Left lung (tissue), 10 donors: ENCODE measurements around the gene PCSK2. TPM values are rescaled to one million over a fixed set of nuclear protein-coding genes. Genes with fewer than 3 reads are reported as not detected.

Source experiments
- ATAC-seq: fragments of 200-7000 bp; cut with Tn5 transposase; one replicate; pipeline ENCODE4 v1.9.1; 2020; ENCODE audit warnings: moderate library complexity
- DNase-seq, 4 donors: peaks; one replicate each; pipeline ENCODE4 v3.0.0-alpha.2; 2013 to 2020
- H3K27ac ChIP-seq, 2 donors: fragments of 200-600 bp; sonication (generic) in 1 of 2; one replicate each; pipeline versions ENCODE4 v1.5.0 to v1.8.0; 2020 to 2021
- H3K27me3 ChIP-seq, 2 donors: fragments of 200-600 bp; sonication (generic) in 1 of 2; one replicate each; pipeline versions ENCODE4 v1.5.0 to v1.8.0; 2020 to 2021
- H3K36me3 ChIP-seq, 2 donors: fragments of 200-600 bp; sonication (generic) in 1 of 2; one replicate each; pipeline versions ENCODE4 v1.5.0 to v1.8.0; 2020 to 2021
- H3K4me1 ChIP-seq, 2 donors: fragments of 200-600 bp; one replicate each; pipeline ENCODE4 v1.8.0; 2021
- H3K4me3 ChIP-seq, 2 donors: fragments of 200-600 bp; sonication (generic) in 1 of 2; one replicate each; pipeline versions ENCODE4 v1.5.0 to v1.8.0; 2020 to 2021; ENCODE audit warnings: mild to moderate bottlenecking in 1 of 2
- H3K9me3 ChIP-seq, 2 donors: fragments of 200-600 bp; sonication (generic) in 1 of 2; one replicate each; pipeline versions ENCODE4 v1.5.0 to v1.8.0; 2020 to 2021
- CTCF ChIP-seq, 2 donors: fragments of 200-600 bp; sonication (generic) in 1 of 2; IDR thresholded peaks; one replicate each; pipeline versions ENCODE4 v1.5.0 to v1.8.0; 2021; ENCODE audit warnings: antibody characterized with exemption in 2 of 2
- intact Hi-C, 2 donors: fragments of 100-400 bp; cut with DNase I; formaldehyde crosslinking; loops; one replicate each; pipeline versions ENCODE4 v1.11.2 to v1.14.2; 2022
- polyA plus RNA-seq, 6 donors: library from polyadenylated mRNA; unstranded; fragments of 120-200 nt; gene quantifications; one replicate each; pipeline ENCODE4 v1.2.1, GENCODE V29; 2013; ENCODE audit not compliant: insufficient read length in 6 of 6
- total RNA-seq, 2 donors: library from RNA; stranded (reverse); fragmentation: NEBNext Ultra II Directional; extraction: Animal tissue kit (Norgen Biotek cat#: 25700); gene quantifications; one replicate each; pipeline ENCODE4 v1.2.1, GENCODE V29; 2021
- donor health status: DM: no; HTN: yes; CAD: no.
- donor health status: DM: no; HTN: no; CAD: no.

The PCSK2 gene
- total and polyA plus RNA-seq, 8 donors, result 0.32 to 33.4 (median 0.65) TPM

- H3K27ac ChIP-seq, result no peak overlapping the region
- no peak for TF ChIP-seq CTCF (IDR thresholded peaks at IDR 0.05)
- no peaks in the 10 kb centered on the region for H3K27me3 ChIP-seq
- DNase-seq (no peak), ATAC-seq (no peak)
- no peaks in the 10 kb centered on the region for H3K9me3 ChIP-seq
- H3K36me3 ChIP-seq, result no peaks in the 10 kb centered on the region
- no peaks in the 10 kb centered on the region for H3K4me1 ChIP-seq
- intact Hi-C loops, result no loop called here
- no peak overlapping the region for H3K4me3 ChIP-seq
Measured at GRCh38 chr20:17197041-17197440, 29.8 kb upstream of the PCSK2 start.

GRCh38 chr20:17202030-17202429, 24.8 kb upstream of the PCSK2 start:
- DNase-seq (no peak), ATAC-seq (no peak)
- H3K9me3 ChIP-seq, result no peaks in the 10 kb centered on the region
- intact Hi-C loops, result no loop called here
- H3K4me3 ChIP-seq, result no peak overlapping the region
- no peak overlapping the region for H3K27ac ChIP-seq
- peaks cover 0 to 5% of the 10 kb centered on the region in 2 donors for H3K27me3 ChIP-seq
- no peak for TF ChIP-seq CTCF (IDR thresholded peaks at IDR 0.05)
- H3K36me3 ChIP-seq, result no peaks in the 10 kb centered on the region
- H3K4me1 ChIP-seq, result no peaks in the 10 kb centered on the region

GRCh38 chr20:17202673-17203072, 24.2 kb upstream of the PCSK2 start:
- H3K27ac ChIP-seq, result no peak overlapping the region
- DNase-seq (peak in 1 of 4 donors; percentile 19), ATAC-seq (peak; percentile 76)
- H3K27me3 ChIP-seq, result peaks cover 0 to 5% of the 10 kb centered on the region in 2 donors
- no peaks in the 10 kb centered on the region for H3K4me1 ChIP-seq
- H3K4me3 ChIP-seq, result no peak overlapping the region
- TF ChIP-seq CTCF (IDR thresholded peaks at IDR 0.05), result no peak
- intact Hi-C loops, result no loop called here
- no peaks in the 10 kb centered on the region for H3K36me3 ChIP-seq
- no peaks in the 10 kb centered on the region for H3K9me3 ChIP-seq

GRCh38 chr20:17205084-17205813, 21.6 kb upstream of the PCSK2 start:
- ATAC-seq (no peak), DNase-seq (no peak)
- Histone ChIP-seq H3K27ac (no peak overlapping the region), H3K4me1 (no peaks in the 10 kb centered on the region), H3K9me3 (no peaks in the 10 kb centered on the region), H3K4me3 (no peak overlapping the region), H3K36me3 (no peaks in the 10 kb centered on the region), H3K27me3 (peaks cover 0 to 5% of the 10 kb centered on the region in 2 donors)
- intact Hi-C loops, result no loop called here
- no peak for TF ChIP-seq CTCF (IDR thresholded peaks at IDR 0.05)

GRCh38 chr20:17210387-17210786, 16.5 kb upstream of the PCSK2 start:
- H3K36me3 ChIP-seq, result no peaks in the 10 kb centered on the region
- H3K4me3 ChIP-seq, result no peak overlapping the region
- peaks cover 0 to 2% of the 10 kb centered on the region in 2 donors for H3K9me3 ChIP-seq
- TF ChIP-seq CTCF (IDR thresholded peaks at IDR 0.05), result no peak
- no peak for DNase-seq
- intact Hi-C loops, result no loop called here
- ATAC-seq, result no peak
- no peaks in the 10 kb centered on the region for H3K4me1 ChIP-seq
- no peaks in the 10 kb centered on the region for H3K27me3 ChIP-seq
- no peak overlapping the region for H3K27ac ChIP-seq
